GM23248 (cell line): ENCODE measurements around the gene SFN. TPM values are rescaled to one million over a fixed set of nuclear protein-coding genes. Genes with fewer than 3 reads are reported as not detected.
"Not testable (repeated sequence)": the region's sequence is repeated elsewhere in the genome, so short reads cannot be mapped to it uniquely, and the experiment has no call there.

Experiments
- DNase-seq: peaks from one replicate; pipeline ENCODE4 v3.0.0-alpha.2; 2015
- H2AFZ ChIP-seq: fragments of 200-600 bp; sonication (generic); 2 replicates; pipeline ENCODE4 v1.6.1; 2016; ENCODE audit warnings: antibody characterized with exemption
- H3F3A ChIP-seq: fragments of 200-600 bp; sonication (generic); 2 replicates; pipeline ENCODE4 v1.6.1; 2016; ENCODE audit warnings: mild to moderate bottlenecking, antibody characterized with exemption, mixed run types; ENCODE audit not compliant: insufficient read depth
- H3K27ac ChIP-seq: fragments of 200-600 bp; sonication (generic); 2 replicates; pipeline ENCODE4 v1.5.1; 2016; ENCODE audit warnings: mild to moderate bottlenecking
- H3K27me3 ChIP-seq: fragments of 200-600 bp; sonication (generic); replicated peaks from 2 replicates; pipeline ENCODE4 v1.6.1; 2016; ENCODE audit warnings: mild to moderate bottlenecking; ENCODE audit not compliant: insufficient read depth
- H3K36me3 ChIP-seq: fragments of 200-600 bp; sonication (generic); 2 replicates; pipeline ENCODE4 v1.6.1; 2016; ENCODE audit warnings: low read depth, mild to moderate bottlenecking
- H3K4me1 ChIP-seq: fragments of 200-600 bp; sonication (generic); 2 replicates; pipeline ENCODE4 v1.6.1; 2016; ENCODE audit warnings: mild to moderate bottlenecking; ENCODE audit not compliant: insufficient read depth
- H3K4me2 ChIP-seq: fragments of 200-600 bp; sonication (generic); one replicate; pipeline ENCODE4 v1.6.1; 2016; ENCODE audit warnings: mild to moderate bottlenecking; ENCODE audit not compliant: unreplicated experiment
- H3K4me3 ChIP-seq: fragments of 200-600 bp; sonication (generic); 2 replicates; pipeline ENCODE4 v1.5.1; 2016; ENCODE audit warnings: mild to moderate bottlenecking
- H3K79me2 ChIP-seq: fragments of 200-600 bp; sonication (generic); 2 replicates; pipeline ENCODE4 v1.6.1; 2016; ENCODE audit warnings: mild to moderate bottlenecking; ENCODE audit not compliant: insufficient read depth
- H3K9ac ChIP-seq: fragments of 200-600 bp; sonication (generic); 2 replicates; pipeline ENCODE4 v1.6.1; 2016; ENCODE audit warnings: mild to moderate bottlenecking
- H3K9me2 ChIP-seq: fragments of 200-600 bp; sonication (generic); 2 replicates; pipeline ENCODE4 v1.6.1; 2016; ENCODE audit warnings: mixed run types, mild to moderate bottlenecking, moderate library complexity; ENCODE audit not compliant: insufficient read depth
- H3K9me3 ChIP-seq: fragments of 200-600 bp; sonication (generic); one replicate; pipeline ENCODE4 v1.6.1; 2017; ENCODE audit warnings: low read depth
- H4K20me1 ChIP-seq: fragments of 200-600 bp; sonication (generic); 2 replicates; pipeline ENCODE4 v1.6.0; 2016; ENCODE audit not compliant: insufficient read depth
- EZH2 ChIP-seq: fragments of 200-600 bp; sonication (generic); IDR thresholded peaks from 2 replicates; pipeline ENCODE4 v1.6.1; 2018; ENCODE audit warnings: antibody characterized with exemption, mild to moderate bottlenecking; ENCODE audit not compliant: insufficient read depth, poor library complexity, severe bottlenecking
- EZH2phosphoT487 ChIP-seq: fragments of 200-600 bp; sonication (generic); IDR thresholded peaks from 2 replicates; pipeline ENCODE4 v1.6.1; 2018; ENCODE audit warnings: antibody characterized with exemption, moderate library complexity, mild to moderate bottlenecking, low read depth; ENCODE audit not compliant: insufficient read depth
- WGBS, 2 experiments: methylation state at CpG; one replicate each; pipeline ENCODE4 v1.1.6; 2015 to 2017; ENCODE audit warnings: low lambda C conversion rate in 2 of 2, low coverage in 1 of 2; ENCODE audit errors: missing lambda C conversion rate in 2 of 2; 5-methylcytosine and 5-hydroxymethylcytosine counted together
- in situ Hi-C: fragments of 300-500 bp; cut with MboI; formaldehyde crosslinking; loops from 2 replicates; pipeline ENCODE4 v1.15.0; 2020
- polyA plus RNA-seq: library from polyadenylated mRNA; unstranded; fragments of >200 nt; fragmentation: Nextera tagmentation; extraction: Ambion mirVana; gene quantifications from 2 replicates; pipeline ENCODE4 v1.2.1, GENCODE V29; 2016
- total RNA-seq: library from RNA; depleted of rRNA; stranded (reverse); fragments of >200 nt; shearing (Covaris generic); gene quantifications from 2 replicates; pipeline ENCODE4 v1.2.3, GENCODE V29; 2014

Gene SFN
- total and polyA plus RNA-seq, 2 experiments from 2014 or later = not detected

DNA sequence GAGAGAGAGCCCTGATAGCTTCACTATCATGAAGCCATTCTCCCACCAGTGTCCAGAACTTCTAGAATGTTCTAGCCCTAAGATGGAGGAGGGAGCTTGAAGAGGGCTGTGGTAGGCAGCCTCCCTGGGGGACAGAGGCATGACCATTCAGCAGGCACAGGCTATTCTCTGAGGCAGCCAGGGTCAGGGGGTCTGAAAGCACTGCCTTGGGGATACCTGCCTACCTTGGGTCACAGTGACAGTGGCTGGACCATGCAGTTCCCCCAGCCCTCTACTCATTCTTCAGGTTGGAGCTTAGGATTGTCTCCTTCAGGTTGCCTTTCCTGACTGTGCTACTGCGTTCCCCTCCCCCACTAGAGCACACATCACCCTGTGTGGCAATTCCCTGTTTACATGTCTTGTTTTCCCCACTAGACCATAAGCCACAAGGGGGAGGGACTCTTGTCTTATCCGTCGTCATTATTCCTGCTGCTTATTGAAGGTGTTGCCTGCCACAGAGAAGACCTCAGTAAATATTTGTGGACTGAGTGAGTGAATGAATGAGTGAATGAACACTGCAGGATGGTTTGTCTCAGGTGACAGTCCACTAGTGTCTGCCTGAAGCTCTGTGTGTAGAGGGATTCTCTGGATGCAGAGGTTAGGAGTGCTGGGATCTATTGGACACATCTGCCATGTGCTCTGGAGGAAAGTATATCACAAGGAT lies 31.3 kb upstream of the SFN start:
- peaks cover 5% of the 10 kb centered on the region; the same call in 1 of the 2 replicates for H3K36me3 ChIP-seq
- WGBS, 2 experiments = 41 to 54% methylated on average over 3 of the region's 3 CpGs
- peak; percentile 47 for DNase-seq
- H3K4me1 ChIP-seq = no peaks in the 10 kb centered on the region
- in situ Hi-C loops = no loop called here
- H2AFZ ChIP-seq = no peak overlapping the region
- H3K9ac ChIP-seq = no peak overlapping the region
- no peak for TF ChIP-seq EZH2
- TF ChIP-seq EZH2phosphoT487 = no peak
- no peaks in the 10 kb centered on the region for H4K20me1 ChIP-seq
- no peak overlapping the region for H3K4me2 ChIP-seq
- H3K9me2 ChIP-seq = no peaks in the 10 kb centered on the region
- peaks cover 42% of the 10 kb centered on the region for H3K79me2 ChIP-seq
- H3K4me3 ChIP-seq = no peak overlapping the region
- H3F3A ChIP-seq = no peaks in the 10 kb centered on the region
- H3K9me3 ChIP-seq = no peaks in the 10 kb centered on the region
- no peak overlapping the region for H3K27ac ChIP-seq
- H3K27me3 ChIP-seq = no peaks in the 10 kb centered on the region

DNA sequence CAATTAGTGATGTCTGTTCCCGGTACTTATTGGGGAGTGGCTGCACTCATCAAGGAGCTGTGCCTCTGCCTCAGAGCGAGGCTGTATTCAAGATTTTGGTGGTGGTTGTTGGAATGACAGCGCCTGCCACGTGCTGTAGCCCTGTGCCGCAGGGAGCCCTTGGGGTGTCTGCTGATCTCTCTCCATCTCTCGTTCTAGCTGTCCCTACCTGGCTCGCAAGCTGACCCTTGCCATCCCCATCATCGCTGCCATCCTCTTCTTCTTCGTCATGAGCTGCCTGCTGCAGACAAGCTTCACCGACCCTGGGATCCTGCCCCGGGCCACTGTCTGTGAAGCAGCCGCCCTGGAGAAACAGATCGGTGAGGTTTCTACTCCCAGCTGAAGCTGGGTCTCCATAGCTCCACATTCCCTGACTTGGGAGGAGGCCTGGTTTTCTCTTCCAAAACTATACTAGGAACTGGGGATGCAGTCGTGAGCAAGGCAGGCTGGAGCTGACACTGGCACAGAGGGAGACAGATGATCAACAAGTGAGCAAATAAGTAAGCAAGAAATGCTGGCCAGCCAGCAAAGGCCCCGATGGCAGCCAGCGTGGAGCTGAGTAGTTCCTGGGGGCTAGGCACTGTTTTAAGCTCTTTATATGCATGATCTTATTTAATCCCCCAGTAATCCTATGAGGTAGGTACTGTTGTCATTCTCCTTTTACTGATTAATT lies 30.5 kb upstream of the SFN start:
- H3K36me3 ChIP-seq = peaks cover 5% of the 10 kb centered on the region; the same call in 1 of the 2 replicates
- no peaks in the 10 kb centered on the region for H3K9me3 ChIP-seq
- H3K27me3 ChIP-seq = no peaks in the 10 kb centered on the region
- no peak overlapping the region for H3K4me2 ChIP-seq
- H3F3A ChIP-seq = no peaks in the 10 kb centered on the region
- no peak overlapping the region for H2AFZ ChIP-seq
- H4K20me1 ChIP-seq = no peaks in the 10 kb centered on the region
- H3K9ac ChIP-seq = no peak overlapping the region
- H3K9me2 ChIP-seq = no peaks in the 10 kb centered on the region
- 75 to 77% methylated on average over 13 to 16 of the region's 16 CpGs for WGBS, 2 experiments
- no peak for DNase-seq
- in situ Hi-C loops = no loop called here
- TF ChIP-seq EZH2 (no peak), EZH2phosphoT487 (no peak)
- no peaks in the 10 kb centered on the region for H3K4me1 ChIP-seq
- H3K27ac ChIP-seq = no peak overlapping the region
- no peak overlapping the region for H3K4me3 ChIP-seq
- peaks cover 37% of the 10 kb centered on the region for H3K79me2 ChIP-seq

- no peak overlapping the region for H3K27ac ChIP-seq
- peaks cover 5% of the 10 kb centered on the region; the same call in 1 of the 2 replicates for H3K36me3 ChIP-seq
These were observed 29.2 kb upstream of the SFN start for GRCh38 chr1:26833432-26834405.

GRCh38 chr1:26837665-26838064 lies 25.3 kb upstream of the SFN start:
- in situ Hi-C loops = not testable (repeated sequence)

More at GRCh38 chr1:26833432-26834405, 29.2 kb upstream of the SFN start:
- Histone ChIP-seq H3K9me2 (no peaks in the 10 kb centered on the region), H3F3A (no peaks in the 10 kb centered on the region), H3K4me1 (no peaks in the 10 kb centered on the region), H3K4me2 (no peak overlapping the region), H3K4me3 (no peak overlapping the region), H3K9me3 (no peaks in the 10 kb centered on the region), H3K79me2 (peaks cover 26% of the 10 kb centered on the region), H3K9ac (no peak overlapping the region), H4K20me1 (no peaks in the 10 kb centered on the region), H3K27me3 (no peaks in the 10 kb centered on the region), H2AFZ (no peak overlapping the region)
- WGBS, 2 experiments = 87 to 92% methylated on average over 23 of the region's 23 CpGs
- TF ChIP-seq EZH2phosphoT487 (no peak), EZH2 (no peak)
- DNase-seq = no peak
- in situ Hi-C loops = no loop called here

More at GRCh38 chr1:26837665-26838064, 25.3 kb upstream of the SFN start:
- not testable (repeated sequence) for H2AFZ ChIP-seq, H3K9me2 ChIP-seq, H3K27ac ChIP-seq, H3K4me1 ChIP-seq, DNase-seq, H3K36me3 ChIP-seq, H3K9ac ChIP-seq, H3K9me3 ChIP-seq, H3F3A ChIP-seq, H3K4me3 ChIP-seq, H3K79me2 ChIP-seq, H4K20me1 ChIP-seq, H3K4me2 ChIP-seq, H3K27me3 ChIP-seq
- 95 to 96% methylated on average over 5 of the region's 5 CpGs for WGBS, 2 experiments
